Neural crest cell (in vitro differentiated cells): ENCODE results near the gene SSH2. TPM values are rescaled to one million over a fixed set of nuclear protein-coding genes. Genes with fewer than 3 reads are reported as not detected.

Source experiments
- DNase-seq: peaks from one replicate; pipeline ENCODE4 v3.0.0; 2021; ENCODE audit warnings: low read depth, mixed read lengths, low spot score
- H3K27ac Mint-ChIP-seq: one replicate; pipeline ENCODE4 v1.8.0; 2021; ENCODE audit warnings: mild to moderate bottlenecking, mixed read lengths; ENCODE audit not compliant: unreplicated experiment
- H3K27me3 Mint-ChIP-seq: 2 replicates; pipeline ENCODE4 v1.8.0; 2021; ENCODE audit warnings: low read depth, mild to moderate bottlenecking, mixed read lengths
- H3K36me3 Mint-ChIP-seq: 2 replicates; pipeline ENCODE4 v1.8.0; 2021; ENCODE audit warnings: low read depth, mild to moderate bottlenecking, mixed read lengths
- H3K4me1 Mint-ChIP-seq: 2 replicates; pipeline ENCODE4 v1.8.0; 2021; ENCODE audit warnings: mixed read lengths
- H3K4me3 Mint-ChIP-seq: one replicate; pipeline ENCODE4 v1.8.0; 2021; ENCODE audit warnings: mild to moderate bottlenecking, mixed read lengths
- H3K9me3 Mint-ChIP-seq: 2 replicates; pipeline ENCODE4 v1.8.0; 2021; ENCODE audit warnings: mixed read lengths
- total RNA-seq: library from RNA; stranded (reverse); gene quantifications from 2 replicates; pipeline ENCODE4 v1.2.1, GENCODE V29; 2021
- TF ChIP-seq, protein P1 (sequence below): fragments of 200-600 bp; sonication (generic); conservative IDR thresholded peaks from 2 replicates; pipeline ENCODE4 v1.5.0; 2021; ENCODE audit warnings: antibody characterized with exemption, mild to moderate bottlenecking

SSH2 gene
- total RNA-seq, 1 donor from 2014 or later, result 29.2 TPM

DNA sequence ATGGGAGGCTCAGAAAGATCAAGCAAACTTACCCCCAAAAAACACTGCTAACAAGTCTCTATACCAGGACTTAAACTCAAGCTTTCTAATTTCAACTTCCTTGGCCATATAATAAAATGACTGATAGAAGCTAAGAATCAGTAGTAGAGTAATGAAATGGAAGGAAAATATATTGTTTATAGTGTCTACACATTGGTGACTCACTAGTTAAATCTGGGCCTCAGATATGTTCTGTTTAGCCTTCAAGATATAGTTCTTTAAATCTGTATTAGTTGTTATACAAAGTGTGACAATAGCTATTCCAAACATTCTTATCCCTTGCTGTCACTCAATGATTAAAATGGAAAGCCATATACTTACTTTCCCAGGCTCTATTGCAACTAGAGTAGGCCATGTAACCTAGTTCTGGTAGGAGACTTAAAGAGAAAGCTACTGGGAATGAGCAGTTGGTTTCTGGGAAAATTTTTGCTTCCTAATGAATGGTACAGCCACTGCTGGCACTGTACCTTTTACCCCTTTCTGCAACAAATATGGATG is 18.3 kb downstream of the SSH2 start:
- H3K27ac Mint-ChIP-seq, result no peak overlapping the region
- TF ChIP-seq, protein P1, sequence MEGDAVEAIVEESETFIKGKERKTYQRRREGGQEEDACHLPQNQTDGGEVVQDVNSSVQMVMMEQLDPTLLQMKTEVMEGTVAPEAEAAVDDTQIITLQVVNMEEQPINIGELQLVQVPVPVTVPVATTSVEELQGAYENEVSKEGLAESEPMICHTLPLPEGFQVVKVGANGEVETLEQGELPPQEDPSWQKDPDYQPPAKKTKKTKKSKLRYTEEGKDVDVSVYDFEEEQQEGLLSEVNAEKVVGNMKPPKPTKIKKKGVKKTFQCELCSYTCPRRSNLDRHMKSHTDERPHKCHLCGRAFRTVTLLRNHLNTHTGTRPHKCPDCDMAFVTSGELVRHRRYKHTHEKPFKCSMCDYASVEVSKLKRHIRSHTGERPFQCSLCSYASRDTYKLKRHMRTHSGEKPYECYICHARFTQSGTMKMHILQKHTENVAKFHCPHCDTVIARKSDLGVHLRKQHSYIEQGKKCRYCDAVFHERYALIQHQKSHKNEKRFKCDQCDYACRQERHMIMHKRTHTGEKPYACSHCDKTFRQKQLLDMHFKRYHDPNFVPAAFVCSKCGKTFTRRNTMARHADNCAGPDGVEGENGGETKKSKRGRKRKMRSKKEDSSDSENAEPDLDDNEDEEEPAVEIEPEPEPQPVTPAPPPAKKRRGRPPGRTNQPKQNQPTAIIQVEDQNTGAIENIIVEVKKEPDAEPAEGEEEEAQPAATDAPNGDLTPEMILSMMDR, result no peak
- peaks cover 12% of the 10 kb centered on the region for H3K4me1 Mint-ChIP-seq
- DNase-seq, result no peak
- peaks cover 7% of the 10 kb centered on the region for H3K36me3 Mint-ChIP-seq
- no peak overlapping the region for H3K4me3 Mint-ChIP-seq
- H3K27me3 Mint-ChIP-seq, result no peaks in the 10 kb centered on the region
- H3K9me3 Mint-ChIP-seq, result peaks cover under 1% of the 10 kb centered on the region

DNA sequence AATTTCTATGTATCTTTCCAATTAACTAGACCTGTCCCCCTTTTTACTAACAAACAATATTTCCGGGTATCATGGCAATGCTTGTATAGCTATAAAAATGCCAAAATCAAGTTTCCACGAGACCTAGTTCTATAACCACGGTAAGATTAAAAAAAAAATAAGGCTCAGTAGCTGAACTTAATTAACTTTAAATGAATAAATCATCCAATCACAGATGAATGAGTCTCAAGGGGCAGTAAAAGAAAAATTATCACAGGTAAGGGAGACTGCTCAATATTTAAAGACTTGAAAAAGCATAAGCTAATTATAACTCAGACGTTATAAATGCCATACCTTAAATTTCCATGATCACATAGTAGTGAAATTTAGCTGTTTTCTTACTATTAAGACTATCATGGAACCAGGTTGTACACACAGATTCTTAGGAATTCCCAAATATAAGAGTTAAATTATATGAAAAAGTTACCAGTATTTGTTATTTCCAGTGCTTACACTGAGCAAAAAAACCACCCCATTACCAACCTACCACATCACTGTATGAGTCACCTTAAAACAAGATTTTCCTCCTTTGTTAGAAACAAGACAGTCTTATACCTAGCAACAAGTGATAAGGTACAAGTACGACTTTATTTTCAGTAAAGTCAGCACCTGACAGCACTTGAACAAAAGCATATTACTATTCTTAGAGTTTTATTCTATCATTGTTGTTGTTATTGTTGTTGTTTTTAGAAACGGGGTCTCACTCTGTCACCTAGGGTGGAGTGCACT is 20.6 kb downstream of the SSH2 start:
- peaks cover 17% of the 10 kb centered on the region for H3K36me3 Mint-ChIP-seq
- TF ChIP-seq, protein P1, result no peak
- no peak overlapping the region for H3K27ac Mint-ChIP-seq
- no peaks in the 10 kb centered on the region for H3K27me3 Mint-ChIP-seq
- no peak overlapping the region for H3K4me3 Mint-ChIP-seq
- H3K9me3 Mint-ChIP-seq, result peaks cover 10% of the 10 kb centered on the region
- H3K4me1 Mint-ChIP-seq, result no peaks in the 10 kb centered on the region
- DNase-seq, result no peak

DNA sequence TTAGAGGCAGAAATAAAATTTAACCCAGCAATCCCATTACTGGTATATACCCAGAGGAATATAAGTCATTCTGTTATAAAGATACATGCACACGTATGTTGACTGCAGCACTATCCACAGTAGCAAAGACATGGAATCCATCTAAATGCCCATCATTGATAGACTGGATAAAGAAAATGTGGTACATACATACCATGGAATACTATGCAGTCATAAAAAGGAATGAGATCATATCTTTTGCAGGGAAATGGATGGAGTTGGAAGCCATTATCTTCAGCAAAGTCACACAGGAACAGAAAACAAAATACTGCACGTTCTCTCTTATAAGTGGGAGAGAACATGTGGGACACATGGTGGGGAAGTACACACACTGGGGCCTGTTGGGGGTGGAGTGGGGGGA is 23.1 kb downstream of the SSH2 start:
- H3K4me3 Mint-ChIP-seq, result no peak overlapping the region

DNA sequence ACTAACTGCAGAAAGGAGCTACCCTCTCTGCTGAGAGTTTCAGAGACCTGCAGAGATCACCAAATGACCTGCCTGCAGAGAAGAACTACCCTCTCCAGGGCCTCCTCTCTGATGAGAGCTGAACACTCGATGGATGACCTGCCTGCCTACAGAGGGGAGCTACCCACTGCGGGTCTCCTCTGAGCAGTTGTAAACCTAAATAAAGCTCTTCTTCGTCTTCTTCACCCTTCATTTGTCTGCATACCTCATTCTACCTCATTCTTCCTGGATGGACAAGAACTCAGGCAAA is 24.2 kb downstream of the SSH2 start:
- no peak overlapping the region for H3K4me3 Mint-ChIP-seq
- TF ChIP-seq, protein P1, result no peak
- no peaks in the 10 kb centered on the region for H3K27me3 Mint-ChIP-seq
- peaks cover 4% of the 10 kb centered on the region for H3K4me1 Mint-ChIP-seq
- DNase-seq, result no peak
- peaks cover 15% of the 10 kb centered on the region for H3K9me3 Mint-ChIP-seq
- H3K36me3 Mint-ChIP-seq, result peaks cover 18% of the 10 kb centered on the region
- no peak overlapping the region for H3K27ac Mint-ChIP-seq

More for the DNA sequence above, 23.1 kb downstream of the SSH2 start:
- H3K36me3 Mint-ChIP-seq, result peaks cover 18% of the 10 kb centered on the region
- DNase-seq, result no peak
- no peaks in the 10 kb centered on the region for H3K27me3 Mint-ChIP-seq
- peaks cover 15% of the 10 kb centered on the region for H3K9me3 Mint-ChIP-seq
- TF ChIP-seq, protein P1, result no peak
- H3K27ac Mint-ChIP-seq, result no peak overlapping the region
- peaks cover 4% of the 10 kb centered on the region for H3K4me1 Mint-ChIP-seq

DNA sequence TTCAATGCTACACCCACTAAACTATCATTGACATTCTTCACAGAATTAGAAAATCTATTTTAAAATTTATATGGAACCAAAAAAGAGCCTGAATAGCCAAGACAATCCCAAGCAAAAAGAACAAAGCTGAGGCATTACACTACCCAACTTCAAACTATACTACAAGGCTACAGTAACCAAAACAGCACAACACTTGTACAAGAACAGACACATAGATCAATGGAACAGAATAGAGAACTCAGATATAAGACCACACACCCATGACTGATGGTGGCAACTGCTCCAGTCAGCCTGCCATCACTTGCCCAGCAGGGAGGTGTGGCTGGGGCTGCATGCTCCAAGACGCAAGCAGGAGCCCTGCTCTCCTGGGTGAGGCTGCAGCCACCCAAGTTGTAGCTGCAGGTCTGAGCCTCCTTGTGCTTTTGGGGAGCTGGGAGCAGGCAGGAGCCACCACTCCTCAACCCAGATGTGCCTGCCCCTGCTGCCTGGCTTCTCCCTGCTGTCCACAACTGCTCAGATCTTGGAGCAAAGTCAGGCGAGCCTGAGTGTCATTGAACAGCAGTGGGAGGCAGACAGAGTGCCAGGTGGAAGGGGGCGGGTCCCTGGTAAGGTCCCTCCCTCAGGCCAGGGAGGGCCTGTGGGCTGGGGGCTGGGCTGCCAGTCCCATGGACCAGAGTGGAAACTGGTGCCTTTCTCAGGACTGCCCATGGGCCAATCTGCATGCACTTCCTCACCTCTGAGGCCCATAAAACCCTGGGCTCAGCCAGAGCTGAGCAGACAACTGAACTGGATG is 24.7 kb downstream of the SSH2 start:
- Mint-ChIP-seq H3K4me1 (peaks cover 4% of the 10 kb centered on the region), H3K36me3 (peaks cover 18% of the 10 kb centered on the region), H3K27me3 (no peaks in the 10 kb centered on the region), H3K9me3 (peaks cover 15% of the 10 kb centered on the region), H3K4me3 (no peak overlapping the region), H3K27ac (no peak overlapping the region)
- TF ChIP-seq, protein P1, result no peak
- no peak for DNase-seq
